HG03175 (cell line): ENCODE measurements around the gene PTBP3.

Experiments used
- ATAC-seq: cut with Tn5 transposase; IDR thresholded peaks from one replicate; pipeline ENCODE4 v1.9.1; 2021; ENCODE audit warnings: mild to moderate bottlenecking, moderate library complexity; ENCODE audit not compliant: unreplicated experiment

Gene PTBP3

DNA sequence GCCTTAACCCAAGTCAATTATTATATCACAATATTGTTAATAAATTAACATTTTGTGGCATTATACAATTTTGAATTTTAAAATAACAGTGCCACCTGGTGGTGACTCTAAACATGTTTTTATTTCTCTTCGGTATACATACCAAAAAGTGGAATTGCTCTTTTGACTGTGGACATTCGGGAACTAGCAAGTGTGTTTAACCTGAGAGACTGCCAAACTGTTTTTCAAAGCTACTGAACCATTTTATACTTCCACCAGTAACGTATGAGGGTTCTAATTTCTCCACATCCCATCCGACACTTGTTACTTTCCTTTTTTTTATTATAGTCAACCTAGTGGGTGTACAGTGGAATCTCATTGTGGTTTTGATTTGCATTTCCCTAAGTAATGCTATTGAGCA lies 28.2 kb upstream of the PTBP3 start:
- ATAC-seq: peak; percentile 49

DNA sequence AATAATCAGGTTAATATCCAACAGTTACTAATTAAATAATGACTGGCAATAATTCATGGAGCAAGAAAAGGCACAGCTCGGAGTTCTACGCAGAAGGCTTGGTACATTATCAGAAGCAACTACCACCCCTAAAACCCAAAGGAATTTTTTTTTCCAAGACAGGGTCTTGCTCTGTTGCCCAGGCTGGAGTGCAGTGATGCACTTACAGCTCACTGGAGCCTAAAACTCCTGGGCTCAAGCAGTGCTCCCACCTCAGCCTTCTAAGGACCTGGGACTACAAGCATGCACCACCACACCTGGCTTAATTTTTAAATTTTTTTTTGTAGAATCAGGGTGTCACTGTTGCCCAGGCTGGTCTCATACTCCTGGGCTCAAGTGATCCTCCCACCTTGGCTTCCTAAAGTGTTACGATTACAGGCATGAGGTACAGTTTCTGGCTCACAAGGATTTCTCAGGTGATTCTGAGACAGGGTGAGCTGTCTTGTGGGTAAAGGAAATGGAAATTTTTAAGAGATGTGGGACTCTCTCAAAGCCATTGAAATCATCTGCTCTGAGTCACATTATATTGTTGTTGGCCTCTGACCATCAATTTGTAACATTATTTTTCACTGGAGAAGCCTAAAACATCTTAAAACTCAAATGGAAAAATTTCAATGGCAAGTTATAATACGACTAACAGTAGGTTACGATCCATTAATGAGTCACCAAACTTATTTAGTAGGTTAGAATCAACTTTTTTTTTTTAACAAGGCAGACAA lies 26.8 kb upstream of the PTBP3 start:
- ATAC-seq: no peak

DNA sequence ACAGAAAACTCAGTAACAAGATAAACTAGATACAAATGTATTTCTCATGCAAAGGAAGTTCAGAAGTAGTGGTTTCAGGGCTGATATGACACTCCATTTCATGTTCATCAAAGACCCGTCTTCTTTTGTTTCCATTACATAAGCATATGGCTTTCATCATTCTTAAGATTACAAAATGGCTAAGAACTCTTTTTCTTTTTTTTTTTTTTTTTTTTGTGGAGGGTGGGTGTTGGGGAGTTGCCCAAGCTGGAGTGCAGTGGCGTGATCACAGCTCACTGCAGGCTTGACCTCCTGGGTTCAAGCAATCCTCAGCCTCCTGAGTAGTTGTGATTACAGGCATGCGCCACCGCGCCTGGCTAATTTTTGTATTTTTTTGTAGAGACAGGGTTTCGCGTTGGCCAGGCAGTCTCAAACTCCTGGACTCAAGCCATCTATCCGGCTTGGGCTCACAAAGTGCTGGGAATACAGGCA lies 22.0 kb upstream of the PTBP3 start:
- ATAC-seq: no peak

DNA sequence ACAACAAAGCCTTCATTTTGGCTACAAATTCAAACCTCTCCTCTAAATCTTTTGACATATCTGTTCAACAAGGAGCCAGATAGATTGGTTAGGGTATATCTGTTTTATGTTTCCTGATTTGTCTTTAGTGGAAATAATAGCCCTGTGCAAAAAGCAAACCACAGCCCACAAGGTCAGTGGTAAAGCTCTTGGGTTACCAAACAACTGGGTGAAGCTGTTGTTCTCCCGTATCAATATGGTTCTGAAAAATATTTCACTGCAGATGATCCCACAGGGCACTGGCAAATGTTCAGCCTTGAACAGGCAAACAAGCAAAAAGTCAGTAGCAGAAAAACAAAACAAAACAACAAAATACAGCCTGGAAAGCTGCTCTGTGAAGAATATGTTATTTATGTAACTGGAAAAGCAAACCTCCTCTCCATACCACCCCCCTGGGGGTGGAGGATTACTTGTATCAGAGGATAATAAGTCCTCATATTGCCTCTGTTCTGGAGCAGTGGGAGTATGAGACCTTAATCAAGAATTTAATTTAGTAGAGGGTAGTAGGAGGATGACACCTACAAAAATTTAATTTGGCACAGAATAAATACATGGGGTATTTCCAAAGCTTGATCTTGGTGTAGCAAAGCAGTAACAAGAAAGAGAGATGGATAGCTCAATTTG lies 20.8 kb upstream of the PTBP3 start:
- no peak for ATAC-seq

DNA sequence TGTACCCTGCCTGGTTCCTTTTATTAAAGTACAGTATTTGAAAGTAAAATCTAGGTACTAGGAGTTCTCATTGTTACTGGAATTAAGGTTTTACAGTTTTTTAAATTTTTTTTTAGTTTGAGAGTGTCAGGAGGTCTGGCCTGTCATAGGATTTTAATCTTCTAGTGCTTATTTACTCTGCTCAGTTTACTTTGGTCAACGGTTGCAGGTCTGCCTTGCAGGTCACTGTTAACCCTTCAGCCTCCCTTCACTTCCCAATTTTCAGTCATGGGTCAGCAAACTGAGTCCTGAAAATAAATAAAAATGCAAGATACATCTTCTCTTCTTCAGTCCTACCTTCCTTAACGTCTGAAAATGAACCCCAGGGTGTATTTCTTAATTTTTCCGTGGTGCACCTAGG lies 18.8 kb upstream of the PTBP3 start:
- no peak for ATAC-seq

DNA sequence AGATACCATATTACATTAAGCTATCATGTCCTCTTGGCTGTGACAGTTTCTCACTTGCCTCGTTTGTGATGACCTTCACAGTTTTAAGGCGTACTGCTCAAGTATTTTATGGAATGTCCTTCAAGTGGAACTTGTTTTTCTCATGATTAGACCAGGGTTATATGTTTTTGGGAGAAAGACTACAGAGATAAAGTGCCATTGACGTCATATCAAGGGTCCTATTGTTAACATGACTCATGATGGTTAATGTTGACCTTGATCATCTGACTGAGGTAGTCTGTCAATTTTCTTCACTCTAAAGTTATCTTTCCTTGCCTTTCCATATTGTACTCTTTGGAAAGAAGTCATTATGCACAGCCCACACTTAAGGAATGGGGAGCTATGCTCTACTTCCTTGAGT lies 17.8 kb upstream of the PTBP3 start:
- ATAC-seq: no peak

DNA sequence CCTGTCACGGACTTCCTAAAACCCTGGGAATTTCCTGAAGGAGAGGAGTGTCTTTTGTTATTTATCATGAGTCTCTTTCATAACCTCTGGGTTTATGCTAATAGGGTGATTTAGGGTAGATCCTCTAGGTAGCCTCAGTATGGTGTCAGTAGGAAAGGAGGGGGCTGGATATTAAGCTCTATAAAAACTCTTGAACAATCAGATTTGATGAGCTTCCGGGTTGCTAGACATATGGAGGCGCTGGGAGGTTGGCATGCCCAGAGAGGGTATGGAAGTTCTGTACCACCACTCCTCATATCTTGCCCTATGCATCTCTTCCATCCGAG lies 15.6 kb upstream of the PTBP3 start:
- ATAC-seq: no peak

DNA sequence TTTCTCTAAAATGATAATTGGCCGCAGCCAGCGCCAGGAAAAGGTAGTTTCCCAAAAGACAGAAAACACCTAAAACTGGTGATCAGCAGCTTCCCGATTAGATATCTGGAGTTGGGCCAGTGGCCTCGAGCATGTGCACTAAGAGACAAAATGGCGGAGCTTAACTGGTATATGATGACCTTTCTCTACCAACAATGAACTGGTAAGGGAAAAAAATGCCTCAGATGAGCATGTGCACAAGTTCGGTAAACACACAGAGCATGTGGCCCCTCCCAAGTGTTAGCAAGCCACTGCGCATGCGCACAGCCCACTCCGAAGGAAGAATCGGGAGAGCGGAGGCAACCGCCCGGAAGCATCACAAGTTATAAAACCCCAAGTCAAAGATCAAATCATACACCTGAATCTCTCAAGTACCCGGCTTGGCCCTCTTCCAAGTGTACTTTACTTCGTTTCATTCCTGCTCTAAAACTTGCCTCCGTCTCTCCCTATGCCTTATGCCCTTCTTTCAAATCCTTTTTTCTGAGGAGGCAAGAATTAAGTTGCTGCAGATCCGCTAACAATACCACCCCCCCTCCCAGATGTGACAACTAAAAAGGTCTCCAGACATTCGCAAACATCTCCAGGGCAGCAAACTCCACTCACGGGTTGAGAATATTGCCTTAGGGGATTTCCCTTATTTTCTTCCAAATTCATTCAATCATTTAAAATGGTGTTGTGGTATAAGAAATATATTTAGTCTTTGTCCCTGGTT lies 15.0 kb upstream of the PTBP3 start:
- no peak for ATAC-seq

DNA sequence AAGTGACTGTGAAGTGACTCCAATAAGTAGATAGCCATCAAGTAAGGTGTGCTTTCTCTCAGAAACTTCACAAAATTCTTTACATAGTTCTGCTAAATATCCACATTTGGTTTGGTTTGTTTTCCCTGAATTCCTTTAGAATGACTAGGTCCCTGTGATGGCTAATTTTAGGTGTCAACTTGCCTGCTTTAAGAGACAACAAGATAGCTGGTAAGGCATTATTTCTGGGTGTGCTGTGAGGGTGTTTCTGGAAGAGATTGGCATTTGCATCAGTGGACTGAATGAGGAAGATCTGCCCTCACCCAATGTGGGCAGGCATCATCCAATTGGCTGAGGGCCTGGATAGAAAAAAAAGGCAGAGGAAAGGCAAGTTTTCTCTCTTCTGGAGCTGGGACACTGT lies 8.3 kb upstream of the PTBP3 start:
- ATAC-seq: no peak

DNA sequence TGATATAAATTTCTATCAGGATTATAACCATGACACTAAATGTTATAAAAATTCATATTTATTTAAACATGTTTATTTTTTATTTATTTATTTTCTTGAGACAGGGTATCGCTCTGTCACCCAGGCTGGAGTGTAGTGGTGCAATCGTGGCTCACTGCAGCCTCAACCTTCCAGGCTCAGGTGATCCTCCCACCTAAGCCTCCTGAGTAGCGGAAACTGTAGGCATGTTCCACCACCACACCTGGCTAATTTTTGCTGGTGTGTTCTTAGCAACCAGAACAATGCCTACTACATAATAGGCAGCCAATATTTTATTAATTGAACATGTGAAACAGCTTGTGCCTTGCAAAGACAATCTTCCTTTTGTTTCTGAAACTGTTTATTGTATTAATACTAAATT lies 6.5 kb upstream of the PTBP3 start:
- no peak for ATAC-seq

DNA sequence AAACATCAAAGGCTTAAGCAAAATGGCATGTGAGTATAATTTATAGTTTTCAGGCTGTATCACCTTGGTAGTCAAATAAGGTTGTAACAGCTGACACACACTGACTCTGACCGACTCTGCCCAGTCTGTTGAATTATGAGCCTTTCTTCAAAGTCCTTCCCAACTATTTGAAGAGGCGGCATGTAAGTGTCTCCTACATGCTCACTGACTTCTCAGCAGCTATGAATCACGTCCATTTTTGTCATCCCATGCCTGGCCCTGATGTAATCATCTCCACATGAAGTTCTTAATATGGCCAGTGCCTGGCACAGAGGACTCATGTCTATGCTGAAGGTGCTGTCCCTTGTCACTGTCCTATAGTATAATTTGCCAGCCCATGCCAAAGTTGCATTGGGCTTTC lies 5.1 kb upstream of the PTBP3 start:
- no peak for ATAC-seq

DNA sequence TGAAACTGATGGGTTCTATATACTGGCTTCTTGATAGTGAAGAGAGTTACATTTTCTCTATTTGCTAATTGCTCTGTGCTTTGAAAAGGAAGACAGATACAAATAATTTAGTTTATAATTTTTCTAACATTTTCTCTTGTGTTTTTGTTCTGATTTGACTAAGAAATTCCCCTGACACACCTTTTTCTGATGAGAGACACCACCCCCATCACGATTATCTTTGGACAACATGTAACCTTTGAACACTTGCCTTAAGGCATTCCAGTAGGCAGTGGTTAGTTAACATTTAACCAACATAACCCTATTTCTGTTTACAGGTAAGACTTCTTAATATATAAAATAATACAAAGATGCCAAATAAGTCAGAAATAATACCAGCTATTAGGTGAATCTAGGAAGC lies 4.1 kb upstream of the PTBP3 start:
- ATAC-seq: no peak

DNA sequence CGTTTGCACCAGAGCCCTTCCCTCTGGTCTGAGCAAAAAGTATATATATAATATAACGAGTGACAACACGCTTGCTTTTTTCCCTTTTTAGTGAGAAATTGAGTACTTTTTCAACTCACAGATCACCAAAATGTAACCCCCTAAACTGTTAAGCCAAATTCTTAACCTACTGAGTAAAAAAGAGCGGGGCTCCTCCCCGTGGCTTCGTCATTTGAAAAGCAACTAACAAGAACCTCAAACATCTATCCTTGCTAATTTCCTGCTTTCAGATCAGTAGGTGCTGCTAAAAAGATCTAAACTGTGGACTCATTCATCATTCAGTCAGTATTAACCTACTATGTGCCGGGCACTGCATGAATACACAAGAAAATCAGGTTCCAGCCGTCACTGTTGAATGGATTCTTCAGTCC lies 1.0 kb upstream of the PTBP3 start:
- no peak for ATAC-seq

DNA sequence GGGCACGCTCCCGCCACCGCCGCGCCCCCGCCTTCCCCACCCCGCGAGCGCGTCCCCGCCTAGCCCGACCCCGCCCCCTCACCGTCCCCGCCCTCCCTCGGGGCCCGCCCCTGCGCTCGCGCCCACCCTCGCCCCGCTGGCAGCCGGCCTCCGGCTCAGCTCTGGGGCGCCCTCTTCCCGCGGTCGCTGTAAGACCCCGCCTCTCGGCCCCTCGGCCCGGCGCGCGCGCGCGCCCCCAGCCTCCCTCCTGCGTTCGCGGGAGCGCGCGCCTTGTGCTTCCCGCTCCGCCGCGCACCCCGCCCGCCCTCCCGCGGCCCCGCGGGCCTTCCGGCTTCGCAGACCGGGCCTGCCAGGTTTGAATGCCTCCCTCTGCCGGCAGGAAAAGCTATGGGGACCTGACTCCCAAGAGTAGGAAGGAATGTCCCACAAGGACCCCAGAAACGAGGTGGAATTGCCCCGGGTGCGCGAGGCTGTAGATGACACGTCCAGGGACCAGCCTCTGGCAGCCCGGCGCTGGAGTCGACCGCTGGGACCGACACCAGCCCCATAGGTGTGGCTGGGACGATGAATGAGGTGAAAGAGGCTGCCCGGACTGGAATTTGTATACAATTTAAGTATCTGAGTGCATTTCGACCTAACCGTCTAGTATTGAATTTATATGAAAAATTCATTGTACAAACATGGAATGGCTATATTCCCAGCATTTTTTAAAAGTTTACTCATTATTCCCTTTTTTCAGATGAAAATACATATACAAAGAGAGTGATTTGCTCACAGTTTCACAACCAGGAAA lies 416 bp upstream of the PTBP3 start:
- peak; percentile 78 for ATAC-seq

DNA sequence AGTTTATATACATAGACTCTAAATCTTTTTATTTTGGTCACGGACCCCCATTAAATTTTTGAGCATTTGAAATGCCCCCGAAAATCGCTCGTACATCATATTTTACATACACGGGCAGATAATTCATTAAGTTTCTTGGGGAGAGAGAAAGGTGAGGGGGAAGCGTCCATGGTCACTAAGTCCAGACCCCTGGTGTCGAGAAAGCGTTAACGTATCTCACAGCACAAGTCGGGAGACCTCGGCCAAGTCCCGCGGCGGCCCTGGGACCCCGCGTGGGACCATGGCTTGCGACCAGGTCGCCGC lies 794 bp downstream of the PTBP3 start:
- ATAC-seq: no peak

DNA sequence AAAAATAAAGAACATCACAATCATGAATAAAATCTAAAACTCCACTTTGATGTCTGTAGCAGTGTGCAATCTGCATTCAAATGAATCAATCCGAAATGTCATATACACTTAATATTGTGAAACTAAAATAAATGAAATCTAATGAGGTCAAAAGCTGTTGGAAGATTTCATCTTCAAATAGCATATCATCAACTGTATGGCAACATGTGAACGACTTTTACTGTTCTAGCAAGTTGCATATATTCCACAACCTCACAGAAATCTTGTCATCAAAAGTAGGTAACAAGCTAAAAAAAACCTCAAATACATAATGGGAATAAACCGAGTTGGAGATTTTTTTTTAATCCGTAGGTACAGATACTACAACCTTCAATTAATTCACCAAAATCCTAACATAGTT lies 1.2 kb downstream of the PTBP3 start:
- ATAC-seq: no peak

DNA sequence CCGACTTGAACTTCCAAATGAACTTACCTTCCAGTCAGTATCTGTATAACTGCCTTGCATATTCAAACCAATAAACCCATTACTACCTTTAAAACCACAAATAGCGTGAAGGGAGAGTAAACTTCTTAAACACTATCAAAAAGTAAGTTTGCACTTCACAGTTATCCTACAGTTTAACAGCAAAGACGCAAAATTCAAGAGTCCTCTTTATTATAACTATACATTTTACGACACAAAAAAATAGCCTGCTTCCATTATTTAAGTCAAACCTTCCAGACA lies 1.8 kb downstream of the PTBP3 start:
- no peak for ATAC-seq

DNA sequence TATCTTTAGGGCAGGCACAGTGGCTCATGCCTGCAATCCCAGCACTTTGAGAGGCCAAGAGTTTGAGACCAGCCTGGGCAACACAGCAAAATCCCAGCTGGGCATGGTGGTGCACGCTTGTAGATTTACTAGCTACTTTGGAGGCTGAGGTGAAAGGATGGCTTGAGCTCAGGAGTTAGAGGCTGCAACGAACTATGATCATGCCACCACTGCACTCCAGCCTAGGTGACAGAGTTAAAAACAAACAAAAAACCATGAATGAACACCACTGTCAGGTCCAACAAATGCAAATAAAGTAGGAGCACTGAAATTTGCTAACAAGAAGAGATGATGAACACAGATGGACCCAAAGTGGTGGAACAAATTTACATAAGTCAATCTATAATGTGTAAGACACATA lies 4.9 kb downstream of the PTBP3 start:
- no peak for ATAC-seq

DNA sequence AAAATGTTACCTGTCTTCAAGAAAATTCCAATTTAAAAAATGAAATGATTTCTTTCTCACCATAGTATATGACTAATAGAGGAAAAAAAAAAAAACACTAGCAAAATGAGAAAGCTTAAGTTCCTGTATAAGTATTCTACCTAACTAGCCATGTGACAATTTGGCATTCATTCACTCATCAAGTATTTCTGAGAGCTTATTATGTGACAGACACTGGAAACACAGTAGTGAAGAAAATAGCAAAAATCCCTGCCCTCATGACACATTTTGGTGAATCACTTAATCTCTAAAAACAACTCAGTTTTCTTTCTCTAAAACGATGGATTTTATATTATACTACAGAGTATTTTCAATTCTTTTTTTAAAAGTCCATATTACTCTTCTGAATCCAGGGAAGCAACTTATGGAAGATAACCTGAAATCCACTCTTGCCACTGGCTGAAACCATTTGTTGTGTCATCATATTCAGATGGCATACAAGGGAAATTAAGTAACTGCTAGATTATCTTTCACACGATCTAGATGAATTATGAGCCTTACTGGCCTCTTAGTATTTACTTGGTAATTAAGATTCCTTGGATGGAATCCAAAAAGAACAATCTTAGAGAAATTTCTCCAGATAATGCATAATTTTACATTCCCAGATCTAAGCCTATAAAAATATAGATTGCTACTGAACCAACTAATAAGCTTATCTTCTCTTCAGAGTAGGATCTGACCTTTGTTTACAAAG lies 5.5 kb downstream of the PTBP3 start:
- ATAC-seq: no peak

DNA sequence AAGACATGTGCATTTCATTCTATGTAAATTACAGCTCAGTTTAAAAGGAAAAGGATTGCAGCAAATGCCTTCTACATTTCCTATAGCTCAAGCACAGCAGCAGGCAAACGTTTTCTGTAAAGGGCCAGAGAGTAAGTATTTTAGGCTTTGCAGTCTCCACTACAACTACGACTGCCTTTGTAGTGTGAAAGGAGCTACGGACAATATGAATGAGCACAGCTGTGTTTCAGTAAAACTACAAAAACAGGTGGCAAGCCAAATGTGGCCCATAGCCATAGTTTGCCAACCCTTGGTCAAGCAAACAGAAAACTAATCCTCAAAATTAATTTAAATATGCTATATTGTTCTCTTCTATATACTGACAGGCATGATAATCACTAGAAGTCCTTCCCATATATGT lies 7.2 kb downstream of the PTBP3 start:
- no peak for ATAC-seq

DNA sequence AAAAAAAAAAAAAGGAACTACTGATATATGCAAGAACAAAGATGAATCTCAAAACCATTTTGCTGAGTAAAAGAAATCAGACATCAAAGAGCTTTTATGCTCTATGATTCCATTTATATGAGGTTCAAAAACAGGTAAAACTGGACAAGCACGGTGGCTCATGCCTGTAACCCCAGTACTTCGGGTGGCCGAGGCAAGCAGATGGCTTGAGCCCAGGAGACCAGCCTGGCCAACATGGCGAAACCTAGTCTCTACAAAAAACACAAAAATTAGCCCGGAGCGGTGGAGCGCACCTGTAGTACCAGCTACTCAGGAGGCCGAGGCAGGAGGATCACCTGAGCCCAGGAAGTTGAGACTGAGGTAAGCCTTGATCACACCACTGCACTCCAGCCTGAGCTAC lies 7.8 kb downstream of the PTBP3 start:
- ATAC-seq: no peak
